GM19372 (cell line): Measurements from ENCODE around the gene PIAS3.
"Not testable (repeated sequence)": the region's sequence is repeated elsewhere in the genome, so short reads cannot be mapped to it uniquely, and the experiment has no call there.

Source experiments
- ATAC-seq: cut with Tn5 transposase; IDR thresholded peaks from one replicate; pipeline ENCODE4 v1.9.1; 2021; ENCODE audit warnings: mild to moderate bottlenecking, low read depth, moderate library complexity; ENCODE audit not compliant: unreplicated experiment

Gene PIAS3

DNA sequence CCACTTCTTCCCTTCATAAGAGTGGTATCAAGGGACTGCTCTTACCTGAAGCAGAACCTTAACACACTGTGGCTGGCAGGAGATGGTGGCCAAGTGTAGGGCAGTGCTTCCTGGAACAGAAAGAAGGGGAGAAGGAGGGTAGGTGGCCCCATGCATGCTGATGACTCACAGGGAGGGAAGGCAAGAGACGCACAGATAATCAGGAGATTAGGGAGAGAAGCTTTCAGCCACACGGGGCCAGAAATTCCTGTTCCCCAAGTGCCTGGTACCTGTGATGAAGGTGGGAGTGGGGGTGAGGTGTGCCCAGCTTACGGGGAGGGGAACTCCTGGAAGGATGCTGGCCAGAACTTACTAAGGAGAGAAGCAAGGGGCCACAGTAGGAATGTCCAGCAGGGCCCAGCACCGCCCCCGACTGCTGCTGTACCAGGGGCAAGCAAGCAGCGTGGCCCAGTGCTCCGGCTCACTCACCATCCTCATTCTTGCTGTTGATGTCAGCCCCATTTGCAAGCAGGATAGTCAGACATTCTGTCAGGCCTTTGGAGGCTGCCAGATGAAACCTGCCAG lies 19.1 kb upstream of the PIAS3 start:
- no peak for ATAC-seq

DNA sequence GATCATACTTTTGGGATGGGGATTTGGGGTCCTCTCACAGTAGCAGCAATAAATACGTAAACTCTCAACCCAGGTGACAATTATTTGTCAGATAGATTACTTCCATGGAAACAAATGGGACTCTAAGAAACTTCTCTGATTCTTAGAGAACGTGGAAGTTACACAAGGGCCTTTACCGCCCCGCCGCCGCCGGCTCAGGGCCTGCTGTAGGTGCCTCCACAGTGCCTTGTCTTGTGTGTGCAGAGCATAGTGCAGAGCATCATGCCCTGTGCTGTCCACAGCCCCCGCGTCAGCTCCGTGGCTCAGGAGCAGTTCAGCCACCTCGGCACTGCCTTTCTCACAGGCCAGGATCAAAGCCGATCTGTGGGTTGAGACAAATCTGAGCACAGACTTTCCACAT lies 15.8 kb upstream of the PIAS3 start:
- ATAC-seq: no peak

DNA sequence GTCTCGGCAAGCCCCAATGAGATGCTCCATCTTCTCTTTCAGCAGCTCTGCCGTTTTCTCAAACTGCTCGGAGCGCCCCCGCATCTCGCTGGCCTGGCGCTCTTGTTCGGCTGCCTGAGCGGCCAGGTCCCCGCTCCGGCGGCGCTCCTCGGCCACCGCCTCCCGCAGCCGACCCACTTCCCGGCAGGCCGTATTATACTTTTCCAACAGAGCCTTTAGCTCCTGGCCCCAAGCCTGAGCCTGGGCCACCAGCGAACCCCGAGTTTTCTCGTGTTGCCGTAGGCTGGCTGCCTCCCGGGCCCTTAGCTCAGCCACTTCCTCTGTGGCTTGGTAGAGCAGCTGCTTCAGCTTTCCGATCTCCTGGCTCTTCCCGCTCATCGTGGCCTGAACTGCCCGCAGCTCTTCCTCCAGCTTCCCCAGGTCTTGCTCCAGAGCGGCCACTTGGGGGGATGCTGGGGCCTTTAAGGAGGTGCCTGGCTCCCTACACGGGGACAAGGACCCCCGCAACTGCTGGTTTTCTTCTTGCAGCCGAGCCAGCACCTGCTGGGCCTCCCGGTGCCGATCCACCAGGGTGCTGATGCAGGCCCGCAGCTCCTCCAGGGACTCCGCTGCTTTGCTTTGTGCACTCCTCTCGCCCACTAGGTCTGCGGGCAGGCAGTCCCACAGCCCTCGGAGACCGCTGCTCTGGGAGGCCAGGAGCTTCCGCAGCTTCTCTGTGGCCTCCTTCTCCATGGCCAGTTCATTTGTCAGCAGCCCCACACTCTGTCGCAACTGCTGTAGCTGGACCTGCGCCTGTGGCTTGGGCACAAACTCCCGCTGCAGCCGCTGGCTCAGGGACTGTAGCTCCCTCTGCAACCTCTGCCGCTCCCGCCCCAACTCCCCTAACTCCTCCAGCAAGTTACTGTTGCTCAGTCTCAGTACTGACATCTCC lies 13.4 kb upstream of the PIAS3 start:
- no peak for ATAC-seq

DNA sequence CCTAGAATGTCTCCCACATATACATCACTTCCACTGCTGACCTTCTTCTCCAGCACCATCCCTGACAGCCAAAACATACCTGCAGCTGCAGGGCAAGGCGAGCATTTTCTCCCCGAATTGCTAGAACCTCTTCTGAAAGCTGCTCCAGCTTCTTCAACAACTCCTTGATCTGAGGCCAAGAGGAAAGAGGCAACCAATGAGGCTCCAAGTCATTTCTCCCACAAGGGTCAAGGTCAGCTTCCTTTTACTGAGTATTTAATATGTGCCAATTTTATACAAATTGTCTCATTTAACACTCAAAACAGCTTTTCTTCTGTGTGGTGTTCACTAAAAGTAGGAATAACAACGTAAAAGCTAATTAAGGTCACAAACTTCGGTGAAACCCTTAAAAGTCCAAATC lies 9.4 kb upstream of the PIAS3 start:
- ATAC-seq: no peak

DNA sequence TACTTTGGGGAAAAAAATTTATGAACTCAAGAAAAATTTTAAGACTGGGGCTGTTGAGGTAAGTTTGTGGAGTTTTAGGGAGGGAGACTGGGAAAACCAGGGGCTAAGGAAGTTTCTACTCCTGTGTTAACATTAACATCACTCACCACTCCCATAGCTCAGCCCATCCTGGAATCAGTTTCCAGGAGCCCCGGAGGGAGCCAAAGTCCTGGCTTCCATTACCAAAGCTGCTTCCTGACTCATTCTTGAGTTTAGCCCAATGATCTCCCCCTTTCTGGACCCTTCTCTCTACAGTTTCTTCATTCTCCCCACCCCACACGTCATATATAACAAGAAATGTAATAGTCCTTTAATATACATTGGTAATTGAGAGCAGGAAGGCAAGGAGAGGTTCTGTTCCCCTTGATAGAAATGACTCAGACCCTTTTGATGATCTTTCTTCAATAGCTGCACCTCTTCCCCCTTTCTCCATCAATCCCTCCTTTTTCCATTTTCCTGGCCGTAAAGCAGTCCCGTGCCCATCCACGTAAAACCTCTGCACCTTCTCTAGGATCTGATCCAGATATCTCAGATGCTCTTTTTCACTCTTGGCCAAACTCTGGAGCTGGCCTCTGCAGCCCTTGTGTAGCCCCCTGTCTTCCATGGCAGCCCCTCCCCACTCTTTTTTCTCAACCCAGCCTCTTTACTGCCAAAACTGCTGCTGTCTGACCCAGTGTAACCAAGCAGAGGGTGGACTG lies 4.6 kb upstream of the PIAS3 start:
- no peak for ATAC-seq

DNA sequence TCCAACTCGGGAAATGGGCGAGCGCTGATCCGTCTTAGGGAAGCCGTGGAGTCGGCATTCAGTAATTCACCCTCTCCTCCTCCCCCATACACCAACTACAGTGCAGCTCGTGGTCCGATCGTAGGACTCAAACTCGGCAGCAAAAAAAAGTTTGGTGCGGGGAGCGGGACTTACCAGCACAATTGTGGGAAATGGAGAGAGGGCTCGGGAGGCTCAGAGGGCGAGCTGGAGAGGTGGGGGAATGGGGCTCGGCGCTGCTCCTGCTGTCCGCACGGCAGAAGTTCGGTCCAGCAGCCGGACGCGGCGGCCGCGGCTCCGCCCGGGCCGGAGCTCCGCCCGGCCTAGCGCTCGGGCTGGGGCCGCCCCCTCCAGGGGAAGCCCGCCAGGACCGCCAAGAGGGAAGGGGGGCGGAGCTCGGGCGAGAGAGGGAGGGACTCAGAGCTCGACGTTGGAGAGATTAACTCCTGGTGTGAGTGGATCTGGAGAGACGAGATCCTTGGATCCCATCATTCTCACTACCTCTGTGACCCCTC lies 676 bp upstream of the PIAS3 start:
- peak; percentile 64 for ATAC-seq

DNA sequence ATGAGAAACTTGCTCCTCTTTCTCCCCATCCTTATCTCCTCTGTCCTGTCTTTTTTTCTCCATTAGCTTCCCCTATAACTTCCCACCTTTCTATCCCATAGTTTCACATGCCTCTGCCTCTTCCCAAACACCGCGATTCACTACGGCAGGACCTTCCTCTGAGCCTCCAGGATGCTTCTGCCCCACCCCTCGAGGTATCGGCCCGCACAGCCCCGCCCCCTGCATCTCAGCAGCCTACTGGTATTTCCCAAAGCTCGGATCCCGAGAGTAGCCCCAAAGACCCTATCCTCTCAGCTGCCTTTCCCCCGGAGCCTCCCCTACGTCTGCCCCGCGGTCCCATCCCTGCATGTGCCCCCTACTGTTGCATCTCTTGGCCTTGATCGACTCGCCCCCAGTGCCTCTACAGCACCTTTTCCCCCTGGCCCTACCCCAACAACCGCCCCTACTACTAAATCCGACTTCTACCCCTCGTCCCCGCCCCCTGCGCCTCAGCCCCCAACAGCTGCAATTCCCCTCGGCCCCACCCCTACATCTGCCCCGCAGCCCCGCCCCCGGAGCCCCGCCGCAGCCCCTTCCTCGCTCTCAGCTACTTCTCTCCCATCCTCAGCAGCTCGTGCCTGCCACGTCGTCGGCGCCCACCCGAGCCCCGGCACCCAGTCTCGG lies 512 bp downstream of the PIAS3 start:
- peak; percentile 22 for ATAC-seq

DNA sequence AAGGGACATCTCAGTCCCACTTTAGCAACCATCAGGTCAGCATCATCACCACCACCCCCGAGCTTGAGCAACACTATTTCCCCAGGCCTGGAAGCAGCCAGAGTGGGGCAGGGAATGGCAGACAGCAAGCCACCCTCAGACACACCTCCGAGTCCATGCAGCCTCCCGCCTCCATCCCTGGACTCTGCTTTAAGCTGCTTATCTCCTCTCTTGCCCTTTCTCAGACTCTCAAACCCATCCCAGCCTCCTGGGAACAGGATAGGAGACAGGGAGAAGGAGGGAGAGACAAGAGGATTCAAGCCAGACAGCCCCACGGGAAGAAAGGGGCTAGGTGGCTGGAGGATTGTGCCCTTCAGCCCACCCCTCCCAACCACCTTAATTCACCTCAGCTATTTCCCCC lies 1.7 kb downstream of the PIAS3 start:
- ATAC-seq: no peak

DNA sequence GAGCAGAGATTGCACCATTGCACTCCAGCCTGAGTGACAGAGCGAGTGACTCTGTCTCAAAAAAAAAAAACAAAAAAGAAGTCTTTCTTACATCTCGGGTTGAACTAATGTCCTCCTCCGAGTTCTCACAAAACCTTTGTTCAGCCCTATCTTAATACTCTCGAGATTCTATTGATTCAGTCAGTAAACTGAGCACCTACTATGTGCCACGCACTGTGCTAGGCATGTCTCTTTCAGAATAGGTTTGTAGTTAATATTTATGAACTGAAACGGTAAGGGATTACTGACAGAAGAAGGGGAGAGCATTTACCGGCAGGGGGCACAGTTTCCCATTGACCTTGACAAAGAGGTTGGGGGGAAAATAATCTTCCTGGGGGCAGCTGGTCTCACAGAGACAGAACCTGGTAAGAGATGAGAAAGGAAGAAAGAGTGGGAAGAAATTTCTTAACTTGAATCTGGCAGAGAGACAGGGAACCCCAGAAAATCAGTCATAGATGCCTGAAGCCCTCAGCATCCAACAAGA lies 3.4 kb downstream of the PIAS3 start:
- no peak for ATAC-seq

DNA sequence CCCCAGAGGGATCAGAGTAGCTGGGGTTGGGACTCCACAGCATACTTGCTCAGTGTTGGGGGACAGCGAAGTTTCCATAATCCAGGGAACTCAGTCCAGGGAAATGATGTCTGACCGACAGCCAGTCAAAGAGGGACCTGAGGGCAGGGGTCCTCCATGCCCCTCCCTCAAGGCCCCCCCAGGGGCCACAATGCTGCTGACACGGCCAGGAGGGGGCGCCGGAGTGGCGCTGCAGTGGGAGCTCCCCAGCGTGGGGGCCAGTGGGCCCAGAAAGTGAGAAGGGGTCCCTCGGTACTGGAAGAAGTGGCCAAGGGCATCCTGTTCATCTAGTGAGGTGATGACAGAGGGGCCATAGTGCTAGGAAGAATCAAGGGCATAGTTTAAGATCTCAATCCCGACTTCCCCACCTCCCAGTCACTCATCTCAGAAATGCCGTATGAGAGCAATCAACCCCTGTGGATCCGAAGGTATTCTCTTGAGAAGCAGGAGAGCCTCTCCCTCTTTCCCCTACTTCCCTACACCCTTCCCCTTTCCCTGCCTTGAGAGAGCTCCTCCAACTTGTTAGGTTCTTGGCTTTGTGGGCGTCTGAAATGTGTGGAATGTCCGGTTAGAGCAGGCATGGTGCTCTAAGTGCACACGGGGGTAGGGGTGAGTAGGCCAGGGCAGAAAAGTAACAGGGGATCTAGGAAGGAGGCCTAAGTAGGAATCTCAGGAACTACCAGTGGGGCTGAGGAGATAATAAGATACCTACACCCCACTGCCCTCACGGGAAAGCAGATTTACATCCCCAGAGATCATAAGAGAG lies 9.3 kb downstream of the PIAS3 start:
- no peak for ATAC-seq

DNA sequence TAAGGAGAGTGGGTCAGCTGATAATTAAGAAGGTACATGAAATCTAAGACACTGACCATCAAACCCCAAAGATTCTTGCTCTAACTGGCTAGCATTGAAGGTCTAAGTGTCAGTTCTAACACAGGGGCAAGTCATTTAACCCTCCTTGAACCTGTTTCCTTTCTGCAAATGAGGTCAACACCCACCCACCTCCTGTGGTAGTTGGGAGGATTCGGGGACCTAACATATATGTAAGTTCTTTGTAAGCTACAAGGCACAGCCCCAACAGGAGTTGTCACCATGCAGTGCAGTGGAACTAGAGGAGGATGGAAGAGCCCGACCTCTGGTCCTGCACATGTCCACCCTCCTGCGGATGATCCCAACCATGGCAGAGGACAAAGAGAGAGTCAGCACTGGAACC lies 11.1 kb downstream of the PIAS3 start:
- ATAC-seq: no peak

DNA sequence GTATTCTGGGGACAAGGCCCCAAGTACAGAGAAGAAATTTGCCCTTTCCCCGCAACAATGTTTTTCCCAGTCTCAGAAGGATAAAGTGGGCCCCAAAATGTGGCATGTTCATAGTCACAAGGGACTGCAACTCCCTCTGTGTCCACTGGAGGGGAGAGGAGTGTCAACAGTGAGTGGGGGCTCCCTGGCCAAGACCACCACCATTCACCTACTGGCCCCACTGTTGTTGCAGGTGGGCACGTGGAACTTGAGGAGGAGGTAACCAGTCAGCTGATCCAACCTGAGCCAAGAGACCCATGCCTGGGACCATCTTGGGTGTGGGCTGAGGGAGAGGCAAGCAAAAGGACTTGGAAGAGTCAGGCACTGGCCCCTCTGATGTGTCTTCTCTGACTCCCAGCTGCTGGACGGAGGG lies 12.7 kb downstream of the PIAS3 start:
- ATAC-seq: peak; percentile 34

DNA sequence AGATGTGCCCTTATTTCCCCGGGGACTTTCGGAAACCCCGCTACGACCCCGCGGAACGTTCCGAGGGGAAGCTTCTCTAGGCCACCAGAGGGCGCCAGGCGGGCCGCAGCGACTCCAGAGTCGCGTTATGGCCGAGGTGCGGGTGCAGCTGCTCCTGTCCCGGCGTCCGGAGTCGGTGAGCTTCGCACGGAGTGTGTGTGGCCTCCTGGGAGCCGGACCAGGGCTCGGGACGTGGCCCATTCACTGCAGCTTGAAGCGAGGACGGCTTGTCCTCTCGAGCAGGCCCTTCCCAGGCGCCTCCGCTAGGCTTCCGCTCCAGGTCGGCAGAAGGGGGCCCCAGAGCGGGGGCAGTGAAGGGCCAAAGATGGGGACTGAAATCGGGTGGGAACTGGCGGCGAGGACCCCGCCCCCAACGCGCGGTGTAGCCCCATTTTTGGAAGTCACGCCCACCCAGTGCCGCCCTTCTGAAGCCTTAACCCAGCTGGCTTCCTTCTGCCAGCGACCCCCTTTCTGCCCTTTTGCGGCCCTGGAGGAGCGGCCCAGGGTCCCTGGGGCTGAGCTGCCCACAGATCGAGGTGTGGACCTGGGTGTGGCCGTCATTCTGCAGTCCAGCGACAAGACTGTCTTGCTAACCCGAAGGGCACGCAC lies 13.2 kb downstream of the PIAS3 start, which contains the start of gene NUDT17:
Gene NUDT17 (plus strand): TSS at position 117 of the 648 bp plus-strand sequence. CDS start 11 bp downstream, at position 128.
- ATAC-seq: peak; percentile 63

DNA sequence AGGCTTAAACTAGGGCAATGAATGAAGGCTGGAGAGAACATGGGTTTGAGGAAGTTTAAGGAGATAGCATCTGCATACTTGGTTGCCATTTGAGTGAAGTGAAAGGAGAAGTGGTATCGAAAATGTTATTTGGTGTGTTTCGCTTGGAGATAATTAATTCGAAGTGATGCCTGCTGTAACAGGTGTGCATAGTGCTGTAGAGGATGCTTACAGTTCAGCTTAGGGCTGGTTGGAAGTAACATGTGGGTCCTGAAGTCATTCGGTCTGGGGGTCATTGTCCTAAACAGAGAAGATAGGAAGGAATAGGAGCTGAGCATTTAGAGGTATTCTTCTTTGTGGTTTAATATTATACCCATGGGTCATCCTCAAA lies 13.8 kb downstream of the PIAS3 start:
- peak; percentile 51 for ATAC-seq

DNA sequence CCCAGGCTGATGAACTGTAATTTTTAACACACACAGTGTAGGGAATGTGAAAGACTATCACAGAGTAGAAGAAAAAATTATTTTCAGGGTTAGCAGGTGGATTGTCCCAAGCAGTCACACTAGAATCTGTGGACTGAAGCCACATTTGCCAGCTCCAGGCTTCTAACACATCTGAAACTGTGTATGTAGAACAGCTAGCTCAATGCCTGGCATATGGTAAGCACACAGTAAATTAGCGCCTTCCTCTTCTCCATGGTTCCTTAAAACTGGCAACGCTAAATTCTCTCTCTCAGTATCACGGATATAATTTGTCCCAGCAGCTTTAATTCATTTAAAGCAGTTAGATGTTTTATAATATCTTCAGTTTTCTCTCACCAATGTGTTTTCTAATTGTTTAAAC lies 15.8 kb downstream of the PIAS3 start:
- ATAC-seq: no peak

DNA sequence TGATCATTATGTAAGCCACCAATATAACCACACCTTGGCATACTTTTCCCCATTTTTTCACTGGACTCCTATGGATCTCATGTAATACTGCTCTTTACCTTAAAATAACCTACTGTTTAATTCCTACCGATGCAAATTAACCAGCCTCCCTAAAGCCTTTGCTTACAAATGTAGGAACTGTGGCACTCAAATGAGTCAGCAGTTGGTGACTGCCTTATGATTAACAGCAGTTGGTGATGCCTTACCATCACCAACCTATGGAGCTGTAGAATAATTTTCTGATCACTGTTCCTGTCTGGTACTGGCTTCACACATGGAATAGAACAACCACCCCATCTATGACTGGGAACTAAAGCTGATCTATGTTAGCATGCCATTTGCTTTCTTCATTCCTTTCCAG lies 21.2 kb downstream of the PIAS3 start:
- ATAC-seq: no peak

DNA sequence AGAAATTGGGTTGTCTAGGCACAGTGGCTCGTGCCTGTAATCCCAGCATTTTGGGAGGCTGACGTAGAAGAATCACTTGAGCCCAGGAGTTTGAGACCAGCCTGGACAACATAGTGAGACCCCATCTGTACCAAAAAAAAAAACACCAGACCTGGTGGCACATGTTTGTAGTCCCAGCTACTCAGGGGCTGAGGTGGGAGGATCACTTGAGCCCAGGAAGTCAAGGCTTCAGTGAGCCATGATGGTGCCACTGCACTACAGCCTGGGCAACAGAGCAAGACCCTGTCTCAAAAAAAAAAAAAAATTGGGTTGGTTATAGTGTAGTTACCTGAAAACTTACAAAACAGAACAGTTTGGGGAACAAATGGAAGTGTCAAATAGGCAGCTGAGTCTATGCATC lies 28.1 kb downstream of the PIAS3 start:
- not testable (repeated sequence) for ATAC-seq

DNA sequence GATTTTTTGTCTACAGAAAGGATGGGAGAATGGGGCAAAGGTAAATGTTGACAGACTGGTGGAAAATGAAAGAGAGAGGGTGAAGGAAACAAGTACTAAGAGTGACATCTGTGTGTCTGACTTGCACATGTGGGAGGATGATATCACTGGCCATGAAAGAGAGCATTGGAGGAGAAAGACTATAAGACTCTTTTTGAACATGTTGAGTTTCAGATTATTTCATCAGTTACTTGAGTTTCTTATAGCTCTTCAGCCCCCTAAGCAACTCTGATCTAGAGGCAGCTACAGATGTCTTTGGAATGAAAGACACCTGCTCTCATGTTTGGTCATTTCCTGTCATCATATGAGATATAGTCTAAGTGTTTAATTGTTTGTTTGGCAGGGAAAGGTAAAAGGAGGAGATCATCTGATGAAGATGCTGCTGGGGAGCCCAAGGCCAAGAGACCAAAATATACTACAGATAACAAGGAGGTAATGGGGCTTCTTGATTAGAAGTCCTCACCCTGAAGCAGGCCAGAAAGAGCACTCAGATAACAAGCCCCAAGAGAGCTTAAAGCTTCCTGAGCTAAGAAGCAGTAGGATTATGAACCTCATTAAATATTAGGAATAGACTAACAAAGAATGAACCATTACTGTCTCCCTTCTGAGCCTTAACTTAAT lies 30.4 kb downstream of the PIAS3 start:
- ATAC-seq: no peak

DNA sequence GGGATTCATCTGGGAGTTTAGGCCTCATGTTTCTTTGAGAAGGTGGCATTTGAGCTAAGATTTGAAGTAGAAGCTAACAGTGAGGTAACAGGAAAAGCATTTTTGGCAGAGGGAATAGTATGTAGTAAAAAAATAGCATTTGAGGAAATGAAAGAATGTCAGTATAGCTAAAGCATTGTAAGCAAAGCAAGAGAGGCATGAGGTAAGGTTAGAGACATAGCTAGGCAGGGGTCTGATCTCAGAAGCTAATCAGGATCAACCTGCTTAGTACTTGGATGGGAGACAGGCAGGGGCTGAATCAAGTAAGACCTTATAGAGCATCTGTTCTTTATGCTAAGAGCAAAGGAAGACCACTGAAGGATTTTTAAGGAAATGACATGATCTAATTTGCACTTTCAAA lies 30.9 kb downstream of the PIAS3 start:
- ATAC-seq: no peak
